ENCODE results near the gene N4BP2.
"Not testable (repeated sequence)": the region's sequence is repeated elsewhere in the genome, so short reads cannot be mapped to it uniquely, and the experiment has no call there.

The N4BP2 gene

GRCh38 chr4:40066651-40067050, 10.0 kb downstream of the N4BP2 start:
- ChIA-PET CTCF (interaction anchor here (1.0 to 2.3 kb wide), 2 partner anchors 11 to 250 kb away, joined by 5 read pairs; no protein-coding TSS in a partner anchor), POLR2A (no interaction called here)
- DNase-seq (ENCODE audit: extremely low spot score), result no peak
- no peak for TF ChIP-seq CTCF (IDR thresholded peaks at IDR 0.05; ENCODE audit: control extremely low read depth, extremely low read depth, low read depth, missing control alignments)

GRCh38 chr4:40070387-40070786, 13.7 kb downstream of the N4BP2 start:
- DNase-seq (ENCODE audit: extremely low spot score), result no peak
- TF ChIP-seq CTCF (IDR thresholded peaks at IDR 0.05; ENCODE audit: control extremely low read depth, extremely low read depth, low read depth, missing control alignments), result no peak
- POLR2A ChIA-PET, result no interaction called here
- CTCF ChIA-PET, result no interaction called here

- ChIA-PET POLR2A (no interaction called here), CTCF (interaction anchor here (1.1 to 1.7 kb wide), 2 partner anchors 12 to 17 kb away, joined by 3 to 6 read pairs; no protein-coding TSS in a partner anchor)
- DNase-seq (ENCODE audit: extremely low spot score), result no peak
- TF ChIP-seq CTCF (IDR thresholded peaks at IDR 0.05; ENCODE audit: control extremely low read depth, extremely low read depth, low read depth, missing control alignments), result no peak
Observed at GRCh38 chr4:40086421-40086820, 29.8 kb downstream of the N4BP2 start.

- no peak for DNase-seq (ENCODE audit: extremely low spot score)
- CTCF ChIA-PET, result interaction anchor here (1.9 kb wide), 1 partner anchor 10 kb away, joined by 5 read pairs; no protein-coding TSS in a partner anchor
- POLR2A ChIA-PET, result no interaction called here
- TF ChIP-seq CTCF (IDR thresholded peaks at IDR 0.05; ENCODE audit: control extremely low read depth, extremely low read depth, low read depth, missing control alignments), result no peak
Observed at GRCh38 chr4:40087799-40088366, 31.2 kb downstream of the N4BP2 start.

GRCh38 chr4:40093400-40093799, 36.8 kb downstream of the N4BP2 start:
- DNase-seq (ENCODE audit: extremely low spot score); POLR2A ChIA-PET: not testable (repeated sequence)
- CTCF ChIA-PET, result interaction anchor here (1.6 kb wide), 1 partner anchor 224 kb away, joined by 4 read pairs; no protein-coding TSS in a partner anchor

- ChIA-PET POLR2A (no interaction called here), CTCF (no interaction called here)
- DNase-seq (ENCODE audit: extremely low spot score), result no peak
- no peak for TF ChIP-seq CTCF (IDR thresholded peaks at IDR 0.05; ENCODE audit: control extremely low read depth, extremely low read depth, low read depth, missing control alignments)
Observed at GRCh38 chr4:40099010-40099409, 42.4 kb downstream of the N4BP2 start.

GRCh38 chr4:40107150-40107549, 50.5 kb downstream of the N4BP2 start:
- POLR2A ChIA-PET; DNase-seq (ENCODE audit: extremely low spot score): not testable (repeated sequence)
- CTCF ChIA-PET, result interaction anchor here (1.4 kb wide), 1 partner anchor 9 kb away, joined by 3 read pairs; no protein-coding TSS in a partner anchor

Measured in GM10248 (cell line).